B cell (primary cell): ENCODE results near the gene KRTAP12-4. TPM values are rescaled to one million over a fixed set of nuclear protein-coding genes. Genes with fewer than 3 reads are reported as not detected.
"Not testable (repeated sequence)": the region's sequence is repeated elsewhere in the genome, so short reads cannot be mapped to it uniquely, and the experiment has no call there.

Source experiments
- ATAC-seq: fragments of 200-7000 bp; cut with Tn5 transposase; one replicate; pipeline ENCODE4 v1.10.0; 2021; ENCODE audit warnings: low read depth, mild to moderate bottlenecking, moderate number of reproducible peaks, moderate library complexity
- CTCF ChIA-PET: fragments of 350-600 bp; sonication (Branson Sonifier 250); formaldehyde crosslinking; loops from one replicate; lab custom pipeline; 2021; ENCODE audit warnings: antibody characterized with exemption, inconsistent platforms; lab: Charles Lee
- POLR2A ChIA-PET: fragments of 350-600 bp; sonication (Branson Sonifier 250); formaldehyde crosslinking; loops from one replicate; lab custom pipeline; 2021; ENCODE audit warnings: antibody characterized with exemption; lab: Charles Lee
- DNase-seq: peaks from one replicate; pipeline ENCODE4 v3.0.0; 2013
- H2AFZ ChIP-seq: 2 replicates; pipeline ENCODE4 v1.6.1; 2012; ENCODE audit warnings: mild to moderate bottlenecking, low read depth, low read length; ENCODE audit not compliant: insufficient read depth, poor library complexity, severe bottlenecking
- H3K27ac ChIP-seq, 2 donors: 1 replicate in 1 of 2; 2 replicates in 1 of 2; pipeline ENCODE4 v1.5.1; 2012 to 2013; ENCODE audit warnings: low read length in 2 of 2, mild to moderate bottlenecking in 2 of 2, moderate library complexity in 1 of 2
- H3K27me3 ChIP-seq, 4 experiments: fragments of 200-600 bp in 1 of 4; sonication (generic) in 1 of 4; replicated peaks in 1 of 4; 1 replicate in 2 of 4; 2 replicates in 2 of 4; pipeline versions ENCODE4 v1.6.1 to v1.7.0; 2013 to 2016; ENCODE audit warnings: low read length in 3 of 4, mild to moderate bottlenecking in 2 of 4, mixed read lengths in 1 of 4, moderate library complexity in 1 of 4; ENCODE audit not compliant: insufficient read depth in 4 of 4, control insufficient read depth in 3 of 4; ENCODE audit errors: control extremely low read depth in 1 of 4
- H3K36me3 ChIP-seq, 2 experiments: replicated peaks in 1 of 2; 1 replicate in 1 of 2; 2 replicates in 1 of 2; pipeline versions ENCODE4 v1.6.1 to v1.7.1; 2013; ENCODE audit warnings: low read length in 1 of 2; ENCODE audit not compliant: insufficient read depth in 2 of 2, control insufficient read depth in 1 of 2; ENCODE audit errors: control extremely low read depth in 1 of 2, extremely low read depth in 1 of 2
- H3K4me1 ChIP-seq, 2 donors: fragments of 200-600 bp in 1 of 2; sonication (generic) in 1 of 2; 1 replicate in 1 of 2; 2 replicates in 1 of 2; pipeline versions ENCODE4 v1.5.1 to v1.6.1; 2013 to 2017; ENCODE audit warnings: low read length in 2 of 2; ENCODE audit not compliant: control insufficient read depth in 2 of 2, insufficient read depth in 2 of 2
- H3K4me2 ChIP-seq: replicated peaks from 2 replicates; pipeline ENCODE3; 2012; ENCODE audit warnings: mild to moderate bottlenecking, low read depth, low read length; ENCODE audit not compliant: poor library complexity, severe bottlenecking
- H3K4me3 ChIP-seq, 5 experiments: fragments of 200-600 bp in 1 of 5; sonication (generic) in 1 of 5; 1 replicate in 3 of 5; 2 replicates in 2 of 5; pipeline versions ENCODE4 v1.5.1 to v1.7.0; 2011 to 2016; ENCODE audit warnings: low read length in 4 of 5, mild to moderate bottlenecking in 4 of 5, low read depth in 2 of 5, control low read depth in 1 of 5, moderate library complexity in 1 of 5; ENCODE audit not compliant: insufficient read depth in 1 of 5; ENCODE audit errors: control extremely low read depth in 1 of 5, extremely low read depth in 1 of 5
- H3K79me2 ChIP-seq: fragments of 200-600 bp; sonication (generic); one replicate; pipeline ENCODE4 v1.6.0; 2016; ENCODE audit warnings: low read length; ENCODE audit not compliant: control insufficient read depth, insufficient read depth
- H3K9ac ChIP-seq: fragments of 200-600 bp; sonication (generic); 2 replicates; pipeline ENCODE4 v1.6.1; 2017; ENCODE audit warnings: mild to moderate bottlenecking, low read length, moderate library complexity
- H3K9me3 ChIP-seq, 3 donors: one replicate each; pipeline versions ENCODE4 v1.6.1 to v1.7.1; 2013; ENCODE audit warnings: low read length in 2 of 3; ENCODE audit not compliant: control insufficient read depth in 2 of 3, insufficient read depth in 1 of 3; ENCODE audit errors: control extremely low read depth in 1 of 3
- H4K20me1 ChIP-seq: 2 replicates; pipeline ENCODE4 v1.6.0; 2012; ENCODE audit warnings: mild to moderate bottlenecking, low read length; ENCODE audit not compliant: insufficient read depth, control insufficient read depth, poor library complexity, severe bottlenecking
- H3K27ac Mint-ChIP-seq: one replicate; pipeline ENCODE4 v1.8.0; 2021; ENCODE audit warnings: mixed read lengths
- H3K27me3 Mint-ChIP-seq: one replicate; pipeline ENCODE4 v1.8.0; 2021; ENCODE audit warnings: mixed read lengths
- H3K4me1 Mint-ChIP-seq: one replicate; pipeline ENCODE4 v1.8.0; 2021; ENCODE audit warnings: mixed read lengths
- H3K4me3 Mint-ChIP-seq: one replicate; pipeline ENCODE4 v1.8.0; 2021; ENCODE audit warnings: mixed read lengths
- H3K9me3 Mint-ChIP-seq: one replicate; pipeline ENCODE4 v1.8.0; 2022; ENCODE audit warnings: mixed read lengths; ENCODE audit not compliant: insufficient read depth
- EZH2 ChIP-seq: IDR thresholded peaks from 2 replicates; pipeline ENCODE4 v1.6.1; 2012; ENCODE audit warnings: borderline replicate concordance, low read depth, mild to moderate bottlenecking, moderate library complexity, low read length; ENCODE audit not compliant: insufficient read depth, poor library complexity, severe bottlenecking
- WGBS: methylation state at CpG from one replicate; pipeline ENCODE4 v1.1.5; 2013; ENCODE audit warnings: missing lambda C conversion rate; ENCODE audit not compliant: insufficient coverage; 5-methylcytosine and 5-hydroxymethylcytosine counted together
- intact Hi-C: fragments of 100-400 bp; cut with micrococcal nuclease; formaldehyde crosslinking; loops from one replicate; pipeline ENCODE4 v1.10.0; 2022
- polyA plus RNA-seq: library from polyadenylated mRNA; depleted of rRNA; stranded (reverse); fragments of >200 nt; gene quantifications from 2 replicates; pipeline ENCODE4 v1.2.3, GENCODE V29; 2012
- total RNA-seq, 2 donors: library from RNA; stranded (reverse); fragments of 120-200 nt in 1 of 2; gene quantifications; 1 replicate in 1 of 2; 2 replicates in 1 of 2; pipeline versions ENCODE4 v1.2.3 to v1.2.4, GENCODE V29; 2013 to 2022
- TF ChIP-seq, protein P1 (sequence below): fragments of 200-600 bp; IDR thresholded peaks from one replicate; pipeline ENCODE4 v1.8.0; 2022; ENCODE audit warnings: antibody characterized with exemption, mild to moderate bottlenecking

KRTAP12-4 gene
- total and polyA plus RNA-seq, 2 donors (not counting 1 experiment from before 2014, with no cell fraction given): not detected

DNA sequence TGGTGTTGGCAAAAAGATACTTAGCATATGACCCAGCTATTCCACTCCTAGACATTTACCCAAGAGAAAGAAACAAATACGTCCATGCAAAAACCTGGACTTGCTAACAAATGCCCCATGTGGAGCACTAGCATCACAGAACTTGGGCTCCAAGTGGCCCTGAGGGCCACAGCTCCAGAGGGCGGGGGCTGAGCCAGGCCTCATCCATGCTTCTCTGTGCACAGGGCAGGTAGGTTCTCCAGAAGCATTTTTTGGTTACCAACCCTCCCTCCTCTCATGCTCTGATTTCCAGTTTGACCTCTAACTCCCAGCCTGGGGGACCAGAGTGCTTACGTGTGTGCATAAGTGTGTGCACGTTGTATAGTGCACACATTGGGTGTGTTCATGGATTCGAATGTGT is 10.2 kb upstream of the KRTAP12-4 start:
- Histone ChIP-seq H3K4me2 (no peak overlapping the region), H2AFZ (no peak overlapping the region), H3K9ac (no peak overlapping the region), H3K27ac (no peak overlapping the region), H3K27me3 (peaks cover 0 to 6% (median 0%) of the 10 kb centered on the region in 4 experiments), H3K4me1 (no peaks in the 10 kb centered on the region), H3K9me3 (peaks cover 0 to 10% (median 0%) of the 10 kb centered on the region in 3 donors), H3K36me3 (no peaks in the 10 kb centered on the region), H3K4me3 (no peak overlapping the region), H4K20me1 (no peaks in the 10 kb centered on the region), H3K79me2 (no peaks in the 10 kb centered on the region)
- peaks cover 43% of the 10 kb centered on the region for H3K27me3 Mint-ChIP-seq
- no peak overlapping the region for H3K4me3 Mint-ChIP-seq
- no peaks in the 10 kb centered on the region for H3K4me1 Mint-ChIP-seq
- WGBS: 100% methylated on average over 2 of the region's 5 CpGs
- H3K9me3 Mint-ChIP-seq: peaks cover 5% of the 10 kb centered on the region
- intact Hi-C loops: no loop called here
- no peak for ATAC-seq
- POLR2A ChIA-PET: no interaction called here
- TF ChIP-seq, protein P1, sequence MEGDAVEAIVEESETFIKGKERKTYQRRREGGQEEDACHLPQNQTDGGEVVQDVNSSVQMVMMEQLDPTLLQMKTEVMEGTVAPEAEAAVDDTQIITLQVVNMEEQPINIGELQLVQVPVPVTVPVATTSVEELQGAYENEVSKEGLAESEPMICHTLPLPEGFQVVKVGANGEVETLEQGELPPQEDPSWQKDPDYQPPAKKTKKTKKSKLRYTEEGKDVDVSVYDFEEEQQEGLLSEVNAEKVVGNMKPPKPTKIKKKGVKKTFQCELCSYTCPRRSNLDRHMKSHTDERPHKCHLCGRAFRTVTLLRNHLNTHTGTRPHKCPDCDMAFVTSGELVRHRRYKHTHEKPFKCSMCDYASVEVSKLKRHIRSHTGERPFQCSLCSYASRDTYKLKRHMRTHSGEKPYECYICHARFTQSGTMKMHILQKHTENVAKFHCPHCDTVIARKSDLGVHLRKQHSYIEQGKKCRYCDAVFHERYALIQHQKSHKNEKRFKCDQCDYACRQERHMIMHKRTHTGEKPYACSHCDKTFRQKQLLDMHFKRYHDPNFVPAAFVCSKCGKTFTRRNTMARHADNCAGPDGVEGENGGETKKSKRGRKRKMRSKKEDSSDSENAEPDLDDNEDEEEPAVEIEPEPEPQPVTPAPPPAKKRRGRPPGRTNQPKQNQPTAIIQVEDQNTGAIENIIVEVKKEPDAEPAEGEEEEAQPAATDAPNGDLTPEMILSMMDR: no peak
- no peak for TF ChIP-seq EZH2
- CTCF ChIA-PET: no interaction called here
- H3K27ac Mint-ChIP-seq: no peak overlapping the region
- no peak for DNase-seq

DNA sequence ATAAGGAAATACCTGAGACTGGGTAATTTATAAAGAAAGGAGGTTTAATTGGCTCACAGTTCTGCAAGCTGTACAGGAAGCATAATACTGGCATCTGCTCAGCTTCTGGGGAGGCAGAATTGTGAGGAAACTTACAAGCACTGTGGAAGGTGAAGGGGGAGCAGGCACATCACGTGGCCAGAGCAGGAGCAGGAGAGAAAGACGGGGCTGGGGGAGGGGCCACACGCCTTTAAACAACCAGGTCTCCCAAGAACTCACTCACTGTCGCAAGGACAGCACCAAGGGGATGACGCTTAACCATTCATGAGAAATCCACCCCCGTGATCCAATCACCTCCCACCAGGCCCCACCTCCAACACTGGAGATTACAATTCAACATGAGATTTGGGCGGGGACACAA is 7.1 kb upstream of the KRTAP12-4 start:
- H3K9me3 Mint-ChIP-seq, ATAC-seq, H3K27ac ChIP-seq, H3K4me1 Mint-ChIP-seq, H3K27ac Mint-ChIP-seq, H3K4me3 ChIP-seq, H3K4me1 ChIP-seq, H2AFZ ChIP-seq, H3K36me3 ChIP-seq, H3K79me2 ChIP-seq, DNase-seq, POLR2A ChIA-PET, H3K9ac ChIP-seq, H4K20me1 ChIP-seq, intact Hi-C loops, CTCF ChIA-PET, H3K4me3 Mint-ChIP-seq, H3K4me2 ChIP-seq: not testable (repeated sequence)
- 83% methylated on average over 4 of the region's 7 CpGs for WGBS
- peaks cover 53% of the 10 kb centered on the region for H3K27me3 Mint-ChIP-seq
- peaks cover 0 to 16% (median 0%) of the 10 kb centered on the region in 4 experiments for H3K27me3 ChIP-seq
- peaks cover 0 to 13% (median 6%) of the 10 kb centered on the region in 3 donors for H3K9me3 ChIP-seq
